Measurements from ENCODE around the gene GAST. TPM values are rescaled to one million over a fixed set of nuclear protein-coding genes. Genes with fewer than 3 reads are reported as not detected.
"Not testable (repeated sequence)": the region's sequence is repeated elsewhere in the genome, so short reads cannot be mapped to it uniquely, and the experiment has no call there.

Gene GAST
- total RNA-seq, 1 experiment from 2014 or later = not detected

GRCh38 chr17:41672153-41672552, 40.0 kb upstream of the GAST start:
- no peak for ATAC-seq
- no TSS peak for BruUV-seq (replicated peaks)
- POLR2A ChIA-PET = no interaction called here

DNA sequence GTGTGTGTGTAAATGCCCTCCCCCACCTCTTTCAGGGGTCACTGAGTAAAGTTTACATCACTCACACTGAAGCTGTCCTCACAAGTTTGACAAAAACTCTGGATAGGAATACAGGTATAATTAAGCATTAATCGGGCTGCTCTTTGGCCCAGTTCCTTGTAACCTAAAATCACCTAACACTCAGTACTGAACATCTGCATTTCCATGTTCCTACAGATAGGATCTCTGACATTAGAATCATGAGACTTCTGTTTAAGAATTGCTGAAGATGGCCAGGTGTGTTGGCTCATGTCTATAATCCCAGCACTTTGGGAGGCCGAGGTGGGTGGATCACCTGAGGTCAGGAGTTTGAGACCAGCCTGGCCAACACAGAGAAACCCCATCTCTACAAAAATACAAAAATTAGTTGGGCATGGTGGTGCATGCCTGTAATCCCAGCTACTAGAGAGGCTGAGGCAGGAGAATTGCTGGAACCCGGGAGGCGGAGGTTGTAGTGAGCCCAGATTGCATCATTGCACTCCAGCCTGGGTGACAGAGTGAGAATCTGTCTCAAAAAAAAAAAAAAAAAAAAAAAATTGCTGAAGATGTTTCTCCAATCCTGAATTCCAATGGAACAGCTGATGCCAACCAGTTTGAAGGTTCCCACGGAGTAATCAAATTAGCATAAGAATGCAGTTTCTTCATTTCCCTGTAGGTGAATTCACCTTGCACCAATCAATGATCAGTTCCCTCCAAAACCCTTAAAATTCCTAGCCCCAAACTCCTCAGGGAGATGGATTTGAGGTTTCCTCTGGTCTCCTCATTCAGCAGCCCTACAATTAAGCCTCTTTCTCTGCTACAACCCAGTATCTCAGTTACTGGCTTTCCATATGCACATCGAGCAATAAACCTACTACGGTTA, 36.7 kb upstream of the GAST start:
- H3K4me3 ChIP-seq (replicated peaks in 1 of 2; ENCODE audit: low read depth in 1 of 2, low read length in 2 of 2); H3K9me3 ChIP-seq (ENCODE audit: control insufficient read depth in 1 of 2, insufficient read depth in 1 of 2, low read depth in 1 of 2, low read length in 2 of 2); H3K4me2 ChIP-seq (ENCODE audit: low read length); H3K79me2 ChIP-seq (ENCODE audit: insufficient read depth, low read length); H3K27me3 ChIP-seq (ENCODE audit: insufficient read depth, low read length); H3K36me3 ChIP-seq (ENCODE audit: control insufficient read depth in 1 of 2, insufficient read depth in 2 of 2, low read length in 2 of 2); H4K20me1 ChIP-seq (ENCODE audit: insufficient read depth); H3K9ac ChIP-seq (ENCODE audit: low read length); CTCF ChIA-PET; RAD21 ChIA-PET (ENCODE audit: low non-redundant PET in 1 of 2, low total read pairs in 2 of 2, uncharacterized antibody in 2 of 2, unreplicated experiment in 2 of 2); intact Hi-C loops (cut with micrococcal nuclease); H3K27ac ChIP-seq (ENCODE audit: low read depth, low read length); ATAC-seq; H2AFZ ChIP-seq (ENCODE audit: low read depth, low read length, poor library complexity, severe bottlenecking); BruUV-seq (replicated peaks); H3K9me2 ChIP-seq (ENCODE audit: insufficient read depth); DNase-seq (ENCODE audit: low read depth, low spot score): not testable (repeated sequence)
- POLR2A ChIA-PET = interaction anchor here (5.7 kb wide), 1 partner anchor 14 kb away, joined by 112 read pairs; the partner anchor contains the start of gene EIF1
- peaks cover 8 to 18% of the 10 kb centered on the region in 2 experiments for H3K4me1 ChIP-seq (ENCODE audit: control insufficient read depth in 1 of 2, insufficient read depth in 2 of 2, low read length in 2 of 2)

More at GRCh38 chr17:41672153-41672552, 40.0 kb upstream of the GAST start:
- no peaks in the 10 kb centered on the region for H4K20me1 ChIP-seq (ENCODE audit: insufficient read depth)
- H3K9me2 ChIP-seq (ENCODE audit: insufficient read depth) = no peaks in the 10 kb centered on the region
- CTCF ChIA-PET = interaction anchor here (1.0 kb wide), 1 partner anchor 123 kb away, joined by 3 read pairs; no protein-coding TSS in a partner anchor
- no peaks in the 10 kb centered on the region for H3K36me3 ChIP-seq (ENCODE audit: control insufficient read depth in 1 of 2, insufficient read depth in 2 of 2, low read length in 2 of 2)
- no peaks in the 10 kb centered on the region for H3K79me2 ChIP-seq (ENCODE audit: insufficient read depth, low read length)
- peaks cover 5 to 10% of the 10 kb centered on the region in 2 experiments for H3K4me1 ChIP-seq (ENCODE audit: control insufficient read depth in 1 of 2, insufficient read depth in 2 of 2, low read length in 2 of 2)
- peaks cover 0 to 2% of the 10 kb centered on the region in 2 experiments; a peak in 1 of 4 replicates for H3K9me3 ChIP-seq (ENCODE audit: control insufficient read depth in 1 of 2, insufficient read depth in 1 of 2, low read depth in 1 of 2, low read length in 2 of 2)
- no peak overlapping the region for H3K27ac ChIP-seq (ENCODE audit: low read depth, low read length)
- no peak overlapping the region for H3K4me2 ChIP-seq (ENCODE audit: low read length)
- TF ChIP-seq EZH2phosphoT487 (IDR thresholded peaks at IDR 0.05; ENCODE audit: borderline replicate concordance) (no peak), YY1 (IDR thresholded peaks at IDR 0.05; ENCODE audit: extremely low read depth, insufficient replicate concordance, low read depth, low read length) (no peak), SP1 (IDR thresholded peaks at IDR 0.05; ENCODE audit: low read depth) (no peak), POLR2AphosphoS5 (IDR thresholded peaks at IDR 0.05; ENCODE audit: low read depth, low read length) (no peak), CEBPB (IDR thresholded peaks at IDR 0.05; ENCODE audit: low read depth) (no peak), TCF7L2 (IDR thresholded peaks at IDR 0.05; ENCODE audit: borderline replicate concordance, extremely low read depth, insufficient read depth, insufficient read length) (no peak), POLR2A (IDR thresholded peaks at IDR 0.05; ENCODE audit: borderline replicate concordance, extremely low read depth, insufficient read depth, insufficient read length) (no peak), CTCF (IDR thresholded peaks at IDR 0.05 in 2 of 3, conservative IDR thresholded peaks at IDR 0.05 in 1 of 3; ENCODE audit: borderline replicate concordance in 1 of 3, insufficient read depth in 1 of 3, low read depth in 2 of 3, low read length in 2 of 3) (no peak), RAD21 (IDR thresholded peaks at IDR 0.05; ENCODE audit: low read depth) (no peak), SRF (IDR thresholded peaks at IDR 0.05; ENCODE audit: low read depth) (no peak)
- H2AFZ ChIP-seq (ENCODE audit: low read depth, low read length, poor library complexity, severe bottlenecking) = no peak overlapping the region
- RAD21 ChIA-PET (ENCODE audit: low non-redundant PET in 1 of 2, low total read pairs in 2 of 2, uncharacterized antibody in 2 of 2, unreplicated experiment in 2 of 2) = no interaction called here
- no peaks in the 10 kb centered on the region for H3K27me3 ChIP-seq (ENCODE audit: insufficient read depth, low read length)
- H3K9ac ChIP-seq (ENCODE audit: low read length) = no peak overlapping the region
- DNase-seq (ENCODE audit: low read depth, low spot score) = no peak
- intact Hi-C loops (cut with micrococcal nuclease) = no loop called here
- no peak overlapping the region for H3K4me3 ChIP-seq (replicated peaks in 1 of 2; ENCODE audit: low read depth in 1 of 2, low read length in 2 of 2)

Measured in HCT116 (cell line).